IMR-90 (cell line): ENCODE measurements around the gene MS4A10. TPM values are rescaled to one million over a fixed set of nuclear protein-coding genes. Genes with fewer than 3 reads are reported as not detected.

Source experiments
- ATAC-seq: fragments of 200-7000 bp; cut with Tn5 transposase; 2 replicates; pipeline ENCODE4 v1.9.1; 2020; ENCODE audit warnings: low read depth, mild to moderate bottlenecking, moderate library complexity
- BruUV-seq: library from RNA; stranded (reverse); fragments of 400-500 nt; replicated peaks from 2 replicates; lab custom pipeline; 2021; lab: Mats Ljungman, UMichigan
- CTCF ChIA-PET: fragments of 300-600 bp; formaldehyde crosslinking; extraction: SDS; loops from one replicate; lab custom pipeline; 2021; ENCODE audit warnings: antibody characterized with exemption; lab: Yijun Ruan, JAX
- POLR2A ChIA-PET: fragments of 300-600 bp; sonication (Branson Sonifier 250); formaldehyde crosslinking; loops from one replicate; lab custom pipeline; 2022; ENCODE audit warnings: antibody characterized with exemption; ENCODE audit not compliant: unreplicated experiment; lab: Charles Lee
- DNase-seq: peaks from one replicate; pipeline ENCODE4 v3.0.0; 2013
- H2AFZ ChIP-seq: replicated peaks from 2 replicates; pipeline ENCODE3; 2013; ENCODE audit warnings: low read length, mild to moderate bottlenecking; ENCODE audit not compliant: poor library complexity
- H2AK5ac ChIP-seq: 2 replicates; pipeline ENCODE4 v1.6.1; 2013; ENCODE audit warnings: low read depth, low read length, inconsistent platforms
- H2AK9ac ChIP-seq: replicated peaks from 2 replicates; pipeline ENCODE3; 2013; ENCODE audit warnings: mild to moderate bottlenecking, low read depth, low read length, moderate library complexity; ENCODE audit not compliant: poor library complexity
- H2BK120ac ChIP-seq: 2 replicates; pipeline ENCODE4 v1.6.1; 2013; ENCODE audit warnings: low read depth, low read length, inconsistent platforms
- H2BK15ac ChIP-seq: 3 replicates; pipeline ENCODE4 v1.6.1; 2013; ENCODE audit warnings: low read depth, low read length, inconsistent platforms
- H2BK20ac ChIP-seq: 2 replicates; pipeline ENCODE4 v1.6.1; 2013; ENCODE audit warnings: low read depth, mild to moderate bottlenecking, inconsistent platforms, low read length, moderate library complexity
- H2BK5ac ChIP-seq: 2 replicates; pipeline ENCODE4 v1.6.1; 2013; ENCODE audit warnings: mild to moderate bottlenecking, low read depth, low read length, inconsistent platforms; ENCODE audit not compliant: poor library complexity, severe bottlenecking
- H3K14ac ChIP-seq: replicated peaks from 2 replicates; pipeline ENCODE4 v1.6.1; 2013; ENCODE audit warnings: low read depth, low read length, inconsistent platforms
- H3K18ac ChIP-seq: 2 replicates; pipeline ENCODE4 v1.6.1; 2013; ENCODE audit warnings: low read depth, low read length, control low read depth
- H3K23ac ChIP-seq: 2 replicates; pipeline ENCODE4 v1.6.1; 2013; ENCODE audit warnings: low read depth, low read length, inconsistent platforms
- H3K27ac ChIP-seq: 2 replicates; pipeline ENCODE4 v1.5.1; 2013; ENCODE audit warnings: mild to moderate bottlenecking, control low read depth, low read length; ENCODE audit not compliant: insufficient read depth
- H3K27me3 ChIP-seq: 2 replicates; pipeline ENCODE4 v1.6.1; 2013; ENCODE audit warnings: low read length; ENCODE audit not compliant: control insufficient read depth, insufficient read depth
- H3K36me3 ChIP-seq: 2 replicates; pipeline ENCODE4 v1.6.1; 2013; ENCODE audit warnings: low read length, mixed read lengths; ENCODE audit not compliant: control insufficient read depth, insufficient read depth
- H3K4ac ChIP-seq: 2 replicates; pipeline ENCODE4 v1.6.1; 2013; ENCODE audit warnings: low read depth, low read length, inconsistent platforms
- H3K4me1 ChIP-seq: 2 replicates; pipeline ENCODE4 v1.6.1; 2013; ENCODE audit warnings: low read length, mixed read lengths; ENCODE audit not compliant: control insufficient read depth, insufficient read depth
- H3K4me2 ChIP-seq: 2 replicates; pipeline ENCODE4 v1.6.1; 2013; ENCODE audit warnings: low read depth, mild to moderate bottlenecking, control low read depth, low read length, moderate library complexity
- H3K4me3 ChIP-seq: 2 replicates; pipeline ENCODE4 v1.5.1; 2013; ENCODE audit warnings: low read depth, mild to moderate bottlenecking, control low read depth, low read length, moderate library complexity; ENCODE audit not compliant: insufficient read depth
- H3K56ac ChIP-seq: 2 replicates; pipeline ENCODE4 v1.6.1; 2013; ENCODE audit warnings: low read length, inconsistent platforms; ENCODE audit not compliant: insufficient read depth; ENCODE audit errors: extremely low read depth
- H3K79me1 ChIP-seq, 2 experiments: 2 replicates each; pipeline ENCODE4 v1.6.1; 2013; ENCODE audit warnings: low read length in 2 of 2, inconsistent platforms in 1 of 2, low read depth in 1 of 2
- H3K9ac ChIP-seq: 2 replicates; pipeline ENCODE4 v1.6.1; 2013; ENCODE audit warnings: low read depth, low read length, control low read depth
- H3K9me1 ChIP-seq: 2 replicates; pipeline ENCODE4 v1.6.1; 2013; ENCODE audit warnings: low read length, inconsistent platforms; ENCODE audit not compliant: insufficient read depth
- H3K9me3 ChIP-seq: 2 replicates; pipeline ENCODE4 v1.6.1; 2013; ENCODE audit warnings: low read length; ENCODE audit not compliant: control insufficient read depth, insufficient read depth
- H4K20me1 ChIP-seq: 2 replicates; pipeline ENCODE4 v1.6.1; 2013; ENCODE audit warnings: low read length, inconsistent platforms; ENCODE audit not compliant: insufficient read depth
- H4K5ac ChIP-seq: 2 replicates; pipeline ENCODE4 v1.6.1; 2013; ENCODE audit warnings: mild to moderate bottlenecking, low read depth, low read length, control low read depth
- H4K8ac ChIP-seq, 2 experiments: 2 replicates each; pipeline ENCODE4 v1.6.1; 2013; ENCODE audit warnings: low read depth in 2 of 2, low read length in 2 of 2, control low read depth in 1 of 2, inconsistent platforms in 1 of 2
- H4K91ac ChIP-seq: 2 replicates; pipeline ENCODE4 v1.6.1; 2013; ENCODE audit warnings: low read depth, low read length, inconsistent platforms; ENCODE audit not compliant: insufficient read depth
- BHLHE40 ChIP-seq: fragments of 150-350 bp; IDR thresholded peaks from 2 replicates; pipeline ENCODE4 v1.6.1; 2016; ENCODE audit warnings: mild to moderate bottlenecking, low read depth, low read length
- CHD1 ChIP-seq: IDR thresholded peaks from 2 replicates; pipeline ENCODE4 v1.6.1; 2012; ENCODE audit warnings: low read depth, low read length, improper control_type of control experiment
- ELK1 ChIP-seq: fragments of 150-350 bp; IDR thresholded peaks from 2 replicates; pipeline ENCODE4 v1.6.1; 2016; ENCODE audit warnings: low read depth, mild to moderate bottlenecking, low read length, moderate library complexity, borderline replicate concordance
- FOS ChIP-seq: fragments of 150-350 bp; IDR thresholded peaks from 2 replicates; pipeline ENCODE4 v1.6.1; 2016; ENCODE audit warnings: low read depth, low read length
- RAD21 ChIP-seq: IDR thresholded peaks from 2 replicates; pipeline ENCODE4 v1.6.1; 2012; ENCODE audit warnings: low read length, improper control_type of control experiment
- SMC3 ChIP-seq: fragments of 150-350 bp; IDR thresholded peaks from 2 replicates; pipeline ENCODE4 v1.6.1; 2016; ENCODE audit warnings: low read depth, mild to moderate bottlenecking, antibody characterized with exemption, low read length, moderate library complexity
- WGBS, 2 experiments: methylation state at CpG; one replicate each; pipeline versions ENCODE4 v1.1.5 to v1.1.7; 2013; ENCODE audit warnings: missing lambda C conversion rate in 2 of 2; ENCODE audit not compliant: insufficient read length in 1 of 2; ENCODE audit errors: extremely low coverage in 2 of 2; 5-methylcytosine and 5-hydroxymethylcytosine counted together
- dilution Hi-C: fragments of 300-500 bp; cut with HindIII; formaldehyde crosslinking; loops from one replicate; pipeline ENCODE4 v1.14.3; 2018; ENCODE audit warnings: low sequenced_read_pairs; ENCODE audit not compliant: unreplicated experiment
- in situ Hi-C: fragments of 300-500 bp; cut with MboI; formaldehyde crosslinking; loops from 3 replicates; pipeline ENCODE4 v1.14.3; 2019; ENCODE audit warnings: low sequenced_read_pairs, inconsistent platforms, mixed read lengths
- intact Hi-C: fragments of 100-400 bp; cut with micrococcal nuclease; formaldehyde crosslinking; loops from 2 replicates; pipeline ENCODE4 v1.10.0; 2022
- polyA plus RNA-seq, 3 experiments: library from polyadenylated mRNA; depleted of rRNA; stranded (reverse); fragments of >200 nt; gene quantifications; 2 replicates each; pipeline ENCODE4 v1.2.3, GENCODE V29; 2012; ENCODE audit warnings: low replicate concordance in 1 of 3
- total RNA-seq: library from RNA; depleted of rRNA; stranded (reverse); fragments of >200 nt; gene quantifications from 2 replicates; pipeline ENCODE4 v1.2.3, GENCODE V29; 2012

The MS4A10 gene
- total and polyA plus RNA-seq, 2 of the 4 experiments (the other 2 are of a cell fraction): not detected

- TF ChIP-seq CHD1 (no peak), ELK1 (no peak), RAD21 (no peak), BHLHE40 (peak; percentile 88), FOS (0 out of 2 replicates have a peak, but pooled peaks have one; percentile 40), SMC3 (no peak)
- H3K23ac ChIP-seq: no peak overlapping the region
- H4K5ac ChIP-seq: no peak overlapping the region
- H3K4me3 ChIP-seq: no peak overlapping the region
- ChIA-PET POLR2A (no interaction called here), CTCF (interaction anchor here (0.8 kb wide), 1 partner anchor 11 kb away, joined by 3 read pairs; no protein-coding TSS in a partner anchor)
- intact Hi-C loops (no loop called here), in situ Hi-C loops (no loop called here), dilution Hi-C loops (no loop called here)
- H3K56ac ChIP-seq: no peak overlapping the region
- H2BK5ac ChIP-seq: no peak overlapping the region
- H3K9ac ChIP-seq: no peak overlapping the region
- no peak overlapping the region for H3K18ac ChIP-seq
- H4K91ac ChIP-seq: no peak overlapping the region
- ATAC-seq (peak; percentile 85), DNase-seq (peak; percentile 89)
- no peaks in the 10 kb centered on the region for H3K79me1 ChIP-seq
- no TSS peak for BruUV-seq
- no peak overlapping the region for H2AK9ac ChIP-seq
- no peaks in the 10 kb centered on the region for H4K20me1 ChIP-seq
- H2BK120ac ChIP-seq: no peak overlapping the region
- peaks cover 7% of the 10 kb centered on the region; the same call in 1 of the 2 replicates for H3K9me3 ChIP-seq
- no peak overlapping the region; the same call in 1 of the 2 replicates for H3K4me2 ChIP-seq
- no peak overlapping the region for H2AFZ ChIP-seq
- no peak overlapping the region for H4K8ac ChIP-seq
- no peak overlapping the region for H2BK20ac ChIP-seq
- 0 out of 2 replicates have a peak overlapping the region, but pooled peaks have one; percentile 6 for H2AK5ac ChIP-seq
- no peak overlapping the region for H3K27ac ChIP-seq
- H3K4me1 ChIP-seq: peaks cover 5% of the 10 kb centered on the region
- no peak overlapping the region for H2BK15ac ChIP-seq
- no peak overlapping the region for H3K14ac ChIP-seq
- peaks cover 32% of the 10 kb centered on the region for H3K27me3 ChIP-seq
- no CpG with 5 or more reads among the region's 15 CpGs for WGBS, 2 experiments
- H3K9me1 ChIP-seq: peaks cover 7% of the 10 kb centered on the region; the same call in 1 of the 2 replicates
- H3K4ac ChIP-seq: no peak overlapping the region
- H3K36me3 ChIP-seq: no peaks in the 10 kb centered on the region
Measured at GRCh38 chr11:60786811-60787567, 1.9 kb downstream of the MS4A10 start.
